ENCODE measurements around the gene KRTAP5-6.

Gene KRTAP5-6

GRCh38 chr11:1744137-1744886 lies 47.3 kb downstream of the KRTAP5-6 start:
- no peak for DNase-seq (ENCODE audit: extremely low spot score)
- TF ChIP-seq ZNF384 (IDR thresholded peaks at IDR 0.05), result no peak
- no peak for TF ChIP-seq LEF1 (IDR thresholded peaks at IDR 0.05; ENCODE audit: borderline replicate concordance)
- no peak for TF ChIP-seq TARDBP (IDR thresholded peaks at IDR 0.05)
- no peak for TF ChIP-seq PKNOX1 (IDR thresholded peaks at IDR 0.05)
- TF ChIP-seq SUZ12 (IDR thresholded peaks at IDR 0.05), result no peak
- TF ChIP-seq L3MBTL2 (conservative IDR thresholded peaks at IDR 0.05), result no peak
- TF ChIP-seq FOXA1 (IDR thresholded peaks at IDR 0.05), result no peak
- TF ChIP-seq FOXM1 (IDR thresholded peaks at IDR 0.05; ENCODE audit: borderline replicate concordance), result no peak
- TF ChIP-seq ELF4 (IDR thresholded peaks at IDR 0.05), result no peak
- TF ChIP-seq BHLHE40 (IDR thresholded peaks at IDR 0.05; ENCODE audit: borderline replicate concordance), result no peak
- TF ChIP-seq FOXK2 (IDR thresholded peaks at IDR 0.05), result no peak
- TF ChIP-seq HDGF (IDR thresholded peaks at IDR 0.05; ENCODE audit: borderline replicate concordance), result no peak
- TF ChIP-seq NFRKB (IDR thresholded peaks at IDR 0.05), result no peak
- no peak for TF ChIP-seq ARNT (IDR thresholded peaks at IDR 0.05)
- TF ChIP-seq SP1 (IDR thresholded peaks at IDR 0.05), result no peak
- no peak for TF ChIP-seq CTBP1 (IDR thresholded peaks at IDR 0.05; ENCODE audit: borderline replicate concordance)
- CTCF ChIA-PET, result no interaction called here
- POLR2A ChIA-PET, result no interaction called here

- POLR2A ChIA-PET, result no interaction called here
- CTCF ChIA-PET, result no interaction called here
- TF ChIP-seq FOXK2 (IDR thresholded peaks at IDR 0.05), result no peak
- no peak for DNase-seq (ENCODE audit: extremely low spot score)
Measured at GRCh38 chr11:1744891-1745700, 48.1 kb downstream of the KRTAP5-6 start.

GRCh38 chr11:1745701-1746320 lies 48.8 kb downstream of the KRTAP5-6 start:
- DNase-seq (ENCODE audit: extremely low spot score), result no peak
- POLR2A ChIA-PET, result interaction anchor here (1.0 kb wide), 1 partner anchor 17 kb away, joined by 3 read pairs; no protein-coding TSS in a partner anchor
- CTCF ChIA-PET, result no interaction called here
- no peak for TF ChIP-seq ELF4 (IDR thresholded peaks at IDR 0.05)

GRCh38 chr11:1746511-1746931 lies 49.5 kb downstream of the KRTAP5-6 start:
- no peak for TF ChIP-seq CTBP1 (IDR thresholded peaks at IDR 0.05; ENCODE audit: borderline replicate concordance)
- TF ChIP-seq PKNOX1 (IDR thresholded peaks at IDR 0.05), result no peak
- ChIA-PET CTCF (no interaction called here), POLR2A (interaction anchor here (1.0 kb wide), 1 partner anchor 16 kb away, joined by 3 read pairs; no protein-coding TSS in a partner anchor)
- no peak for DNase-seq (ENCODE audit: extremely low spot score)

- TF ChIP-seq ARNT (IDR thresholded peaks at IDR 0.05) (no peak), HDGF (IDR thresholded peaks at IDR 0.05; ENCODE audit: borderline replicate concordance) (no peak), ELF4 (IDR thresholded peaks at IDR 0.05) (no peak), BHLHE40 (IDR thresholded peaks at IDR 0.05; ENCODE audit: borderline replicate concordance) (no peak), L3MBTL2 (conservative IDR thresholded peaks at IDR 0.05) (no peak), FOXK2 (IDR thresholded peaks at IDR 0.05) (no peak), TARDBP (IDR thresholded peaks at IDR 0.05) (no peak), NFRKB (IDR thresholded peaks at IDR 0.05) (no peak), LEF1 (IDR thresholded peaks at IDR 0.05; ENCODE audit: borderline replicate concordance) (no peak), FOXM1 (IDR thresholded peaks at IDR 0.05; ENCODE audit: borderline replicate concordance) (no peak), SP1 (IDR thresholded peaks at IDR 0.05) (no peak), ZNF384 (IDR thresholded peaks at IDR 0.05) (no peak)
- CTCF ChIA-PET, result no interaction called here
- POLR2A ChIA-PET, result interaction anchor here (1.0 kb wide), 1 partner anchor 15 kb away, joined by 3 read pairs; no protein-coding TSS in a partner anchor
- DNase-seq (ENCODE audit: extremely low spot score), result no peak
Measured at GRCh38 chr11:1746956-1747752, 50.2 kb downstream of the KRTAP5-6 start.
